ENCODE results near the gene KLHL21. TPM values are rescaled to one million over a fixed set of nuclear protein-coding genes. Genes with fewer than 3 reads are reported as not detected.

KLHL21 gene
- total RNA-seq, 1 experiment from 2014 or later, result 12.2 TPM

DNA sequence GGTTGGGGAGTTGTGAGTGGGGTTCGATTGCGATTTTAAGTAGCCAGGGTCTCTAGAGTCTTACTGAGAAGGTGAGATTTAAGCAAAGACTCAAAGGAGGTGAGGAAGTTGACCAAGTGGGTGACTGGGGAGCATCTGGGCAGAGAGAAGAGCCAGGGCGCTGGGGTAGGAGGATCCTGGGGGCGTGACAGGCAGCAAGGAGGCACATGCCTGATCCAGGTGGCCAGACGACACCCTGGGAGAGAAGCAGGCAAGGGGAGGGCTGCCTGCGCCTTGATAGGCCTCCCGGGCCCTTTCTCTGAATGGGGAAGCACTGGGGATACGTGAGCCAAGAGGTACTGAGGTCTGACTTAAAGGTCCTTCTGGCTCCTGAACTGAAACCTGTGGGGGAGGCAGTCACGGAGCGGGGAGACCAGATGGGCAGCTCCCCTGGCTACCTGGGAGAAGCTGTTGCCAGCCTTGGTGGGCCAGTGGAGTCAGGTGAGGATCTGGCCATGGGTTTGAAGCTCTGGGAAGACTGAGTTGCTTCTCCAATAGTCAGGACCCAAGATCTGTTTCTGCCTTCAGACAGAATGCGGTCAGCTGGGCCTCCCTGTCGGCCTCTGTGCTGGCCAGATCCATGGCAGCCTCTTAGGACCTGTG lies 17.5 kb downstream of the KLHL21 start:
- Histone ChIP-seq H3K9ac (ENCODE audit: low read length) (no peak overlapping the region), H3K27ac (ENCODE audit: low read length) (no peak overlapping the region), H2AFZ (ENCODE audit: low read length) (no peak overlapping the region), H3K4me2 (ENCODE audit: low read depth, low read length, poor library complexity, severe bottlenecking) (no peak overlapping the region), H3K36me3 (ENCODE audit: insufficient read depth, low read length) (peaks cover 9% of the 10 kb centered on the region), H3K4me3 (ENCODE audit: low read length) (no peak overlapping the region), H3K4me1 (ENCODE audit: low read length) (peaks cover 32% of the 10 kb centered on the region), H4K20me1 (ENCODE audit: insufficient read depth, low read depth, low read length) (peaks cover 19% of the 10 kb centered on the region), H3K9me3 (ENCODE audit: low read length) (no peaks in the 10 kb centered on the region), H3K27me3 (ENCODE audit: low read length) (no peaks in the 10 kb centered on the region), H3K9me2 (replicated peaks; ENCODE audit: insufficient read depth, low read length) (no peaks in the 10 kb centered on the region), H3K79me2 (ENCODE audit: low read length) (peaks cover 28% of the 10 kb centered on the region)
- DNase-seq, result peak; percentile 41

- H3K9me3 ChIP-seq (ENCODE audit: low read length), result no peaks in the 10 kb centered on the region
- H2AFZ ChIP-seq (ENCODE audit: low read length), result no peak overlapping the region
- peaks cover 14% of the 10 kb centered on the region for H4K20me1 ChIP-seq (ENCODE audit: insufficient read depth, low read depth, low read length)
- H3K4me1 ChIP-seq (ENCODE audit: low read length), result peaks cover 35% of the 10 kb centered on the region
- H3K27ac ChIP-seq (ENCODE audit: low read length), result no peak overlapping the region
- no peak overlapping the region for H3K4me3 ChIP-seq (ENCODE audit: low read length)
- H3K27me3 ChIP-seq (ENCODE audit: low read length), result no peaks in the 10 kb centered on the region
- no peak overlapping the region for H3K4me2 ChIP-seq (ENCODE audit: low read depth, low read length, poor library complexity, severe bottlenecking)
- H3K79me2 ChIP-seq (ENCODE audit: low read length), result peaks cover 32% of the 10 kb centered on the region
- no peak overlapping the region for H3K9ac ChIP-seq (ENCODE audit: low read length)
- H3K9me2 ChIP-seq (replicated peaks; ENCODE audit: insufficient read depth, low read length), result no peaks in the 10 kb centered on the region
- H3K36me3 ChIP-seq (ENCODE audit: insufficient read depth, low read length), result peaks cover 7% of the 10 kb centered on the region; the same call in 1 of the 2 replicates
- DNase-seq, result no peak
Measured at GRCh38 chr1:6584126-6585080, 18.3 kb downstream of the KLHL21 start.

DNA sequence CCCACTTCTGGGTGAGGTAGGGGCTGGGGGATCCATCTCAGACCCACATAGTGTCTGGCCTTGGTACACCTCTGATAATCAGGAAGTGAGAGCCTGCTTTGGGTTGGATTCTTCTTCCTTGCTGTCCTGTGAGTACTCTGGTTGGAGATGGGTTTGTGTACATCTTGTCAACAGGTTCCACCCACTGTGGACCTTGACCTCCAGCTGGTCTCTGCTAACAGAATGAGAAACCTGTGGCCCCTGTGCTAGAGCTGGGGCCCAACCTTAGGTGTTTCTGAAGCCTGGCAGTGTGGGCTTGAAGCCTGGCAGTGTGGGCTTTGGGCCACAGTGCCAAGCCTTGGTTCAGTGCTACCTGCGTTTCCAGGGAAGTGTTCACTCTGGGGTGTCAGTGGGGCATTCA lies 20.3 kb downstream of the KLHL21 start:
- no peak overlapping the region for H3K9ac ChIP-seq (ENCODE audit: low read length)
- H3K9me2 ChIP-seq (replicated peaks; ENCODE audit: insufficient read depth, low read length), result no peaks in the 10 kb centered on the region
- H3K27ac ChIP-seq (ENCODE audit: low read length), result no peak overlapping the region
- H3K4me1 ChIP-seq (ENCODE audit: low read length), result peaks cover 38% of the 10 kb centered on the region
- no peaks in the 10 kb centered on the region for H3K27me3 ChIP-seq (ENCODE audit: low read length)
- peaks cover 9% of the 10 kb centered on the region for H4K20me1 ChIP-seq (ENCODE audit: insufficient read depth, low read depth, low read length)
- no peaks in the 10 kb centered on the region for H3K36me3 ChIP-seq (ENCODE audit: insufficient read depth, low read length)
- no peak overlapping the region for H3K4me3 ChIP-seq (ENCODE audit: low read length)
- no peak overlapping the region for H2AFZ ChIP-seq (ENCODE audit: low read length)
- H3K4me2 ChIP-seq (ENCODE audit: low read depth, low read length, poor library complexity, severe bottlenecking), result peak overlapping the region; percentile 81
- peaks cover 32% of the 10 kb centered on the region for H3K79me2 ChIP-seq (ENCODE audit: low read length)
- H3K9me3 ChIP-seq (ENCODE audit: low read length), result no peaks in the 10 kb centered on the region
- no peak for DNase-seq

- Histone ChIP-seq H4K20me1 (ENCODE audit: insufficient read depth, low read depth, low read length) (peaks cover 9% of the 10 kb centered on the region), H3K4me3 (ENCODE audit: low read length) (peak overlapping the region; percentile 88; the same call in 1 of the 2 replicates), H3K4me1 (ENCODE audit: low read length) (peaks cover 32% of the 10 kb centered on the region)
Measured at GRCh38 chr1:6581561-6582305, 20.9 kb downstream of the KLHL21 start.

DNA sequence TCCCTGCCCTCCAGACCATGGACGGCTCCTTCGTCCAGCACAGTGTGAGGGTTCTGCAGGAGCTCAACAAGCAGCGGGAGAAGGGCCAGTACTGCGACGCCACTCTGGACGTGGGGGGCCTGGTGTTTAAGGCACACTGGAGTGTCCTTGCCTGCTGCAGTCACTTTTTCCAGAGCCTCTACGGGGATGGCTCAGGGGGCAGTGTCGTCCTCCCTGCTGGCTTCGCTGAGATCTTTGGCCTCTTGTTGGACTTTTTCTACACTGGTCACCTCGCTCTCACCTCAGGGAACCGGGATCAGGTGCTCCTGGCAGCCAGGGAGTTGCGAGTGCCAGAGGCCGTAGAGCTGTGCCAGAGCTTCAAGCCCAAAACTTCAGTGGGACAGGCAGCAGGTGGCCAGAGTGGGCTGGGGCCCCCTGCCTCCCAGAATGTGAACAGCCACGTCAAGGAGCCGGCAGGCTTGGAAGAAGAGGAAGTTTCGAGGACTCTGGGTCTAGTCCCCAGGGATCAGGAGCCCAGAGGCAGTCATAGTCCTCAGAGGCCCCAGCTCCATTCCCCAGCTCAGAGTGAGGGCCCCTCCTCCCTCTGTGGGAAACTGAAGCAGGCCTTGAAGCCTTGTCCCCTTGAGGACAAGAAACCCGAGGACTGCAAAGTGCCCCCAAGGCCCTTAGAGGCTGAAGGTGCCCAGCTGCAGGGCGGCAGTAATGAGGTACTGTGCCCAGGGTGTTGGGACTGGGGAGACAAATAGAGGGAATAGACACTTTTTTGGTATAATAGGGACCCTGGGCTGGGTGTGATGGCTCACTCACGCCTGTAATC lies 21.9 kb downstream of the KLHL21 start:
- Histone ChIP-seq H3K4me1 (ENCODE audit: low read length) (peaks cover 29% of the 10 kb centered on the region), H3K4me3 (ENCODE audit: low read length) (peak overlapping the region; percentile 88), H3K27me3 (ENCODE audit: low read length) (no peaks in the 10 kb centered on the region), H2AFZ (ENCODE audit: low read length) (0 out of 2 replicates have a peak overlapping the region, but pooled peaks have one; percentile 2), H3K9ac (ENCODE audit: low read length) (peak overlapping the region; percentile 84), H4K20me1 (ENCODE audit: insufficient read depth, low read depth, low read length) (peaks cover 9% of the 10 kb centered on the region), H3K9me2 (replicated peaks; ENCODE audit: insufficient read depth, low read length) (no peaks in the 10 kb centered on the region), H3K9me3 (ENCODE audit: low read length) (no peaks in the 10 kb centered on the region), H3K27ac (ENCODE audit: low read length) (peak overlapping the region; percentile 49; the same call in 1 of the 2 replicates), H3K4me2 (ENCODE audit: low read depth, low read length, poor library complexity, severe bottlenecking) (peak overlapping the region; percentile 81), H3K79me2 (ENCODE audit: low read length) (peaks cover 32% of the 10 kb centered on the region), H3K36me3 (ENCODE audit: insufficient read depth, low read length) (no peaks in the 10 kb centered on the region)
- peak; percentile 61 for DNase-seq

More at GRCh38 chr1:6581561-6582305, 20.9 kb downstream of the KLHL21 start:
- Histone ChIP-seq H3K36me3 (ENCODE audit: insufficient read depth, low read length) (no peaks in the 10 kb centered on the region), H3K27me3 (ENCODE audit: low read length) (no peaks in the 10 kb centered on the region), H3K27ac (ENCODE audit: low read length) (no peak overlapping the region), H3K79me2 (ENCODE audit: low read length) (peaks cover 32% of the 10 kb centered on the region), H3K9me3 (ENCODE audit: low read length) (no peaks in the 10 kb centered on the region), H3K9me2 (replicated peaks; ENCODE audit: insufficient read depth, low read length) (no peaks in the 10 kb centered on the region), H2AFZ (ENCODE audit: low read length) (no peak overlapping the region), H3K9ac (ENCODE audit: low read length) (0 out of 2 replicates have a peak overlapping the region, but pooled peaks have one; percentile 84), H3K4me2 (ENCODE audit: low read depth, low read length, poor library complexity, severe bottlenecking) (peak overlapping the region; percentile 81)
- DNase-seq, result no peak

GRCh38 chr1:6580119-6580592 lies 22.5 kb downstream of the KLHL21 start:
- H3K4me3 ChIP-seq (ENCODE audit: low read length), result peak overlapping the region; percentile 88

DNA sequence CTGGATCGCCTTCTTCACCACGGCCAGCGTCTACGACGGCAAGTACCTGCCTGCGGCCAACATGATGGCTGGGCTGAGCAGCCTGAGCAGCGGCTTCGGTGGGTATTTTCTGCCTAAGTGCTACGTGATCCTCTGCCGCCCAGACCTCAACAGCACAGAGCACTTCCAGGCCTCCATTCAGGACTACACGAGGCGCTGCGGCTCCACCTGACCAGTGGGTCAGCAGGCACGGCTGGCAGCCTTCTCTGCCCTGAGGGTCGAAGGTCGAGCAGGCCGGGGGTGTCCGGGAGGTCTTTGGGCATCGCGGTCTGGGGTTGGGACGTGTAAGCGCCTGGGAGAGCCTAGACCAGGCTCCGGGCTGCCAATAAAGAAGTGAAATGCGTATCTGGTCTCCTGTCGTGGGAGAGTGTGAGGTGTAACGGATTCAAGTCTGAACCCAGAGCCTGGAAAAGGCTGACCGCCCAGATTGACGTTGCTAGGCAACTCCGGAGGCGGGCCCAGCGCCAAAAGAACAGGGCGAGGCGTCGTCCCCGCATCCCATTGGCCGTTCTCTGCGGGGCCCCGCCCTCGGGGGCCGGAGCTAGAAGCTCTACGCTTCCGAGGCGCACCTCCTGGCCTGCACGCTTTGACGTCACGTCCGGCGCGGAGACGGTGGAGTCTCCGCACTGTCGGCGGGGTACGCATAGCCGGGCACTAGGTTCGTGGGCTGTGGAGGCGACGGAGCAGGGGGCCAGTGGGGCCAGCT lies 23.1 kb downstream of the KLHL21 start, which contains the start of gene ZBTB48:
ZBTB48 (plus strand) TSS at position 621 of the 745 bp plus-strand sequence. CDS start 616 bp downstream, outside the sequence.
- H3K9me2 ChIP-seq (replicated peaks; ENCODE audit: insufficient read depth, low read length), result no peaks in the 10 kb centered on the region
- peaks cover 32% of the 10 kb centered on the region for H3K79me2 ChIP-seq (ENCODE audit: low read length)
- peak within 1 kb of the TSS; percentile 84 for H3K9ac ChIP-seq (ENCODE audit: low read length)
- peak within 1 kb of the TSS; percentile 49; the same call in 1 of the 2 replicates for H3K27ac ChIP-seq (ENCODE audit: low read length)
- H3K4me2 ChIP-seq (ENCODE audit: low read depth, low read length, poor library complexity, severe bottlenecking), result peak within 1 kb of the TSS; percentile 84
- no peaks in the 10 kb centered on the region for H3K27me3 ChIP-seq (ENCODE audit: low read length)
- DNase-seq, result peak; percentile 99
- H4K20me1 ChIP-seq (ENCODE audit: insufficient read depth, low read depth, low read length), result peaks cover 9% of the 10 kb centered on the region
- H3K9me3 ChIP-seq (ENCODE audit: low read length), result no peaks in the 10 kb centered on the region
- H3K4me1 ChIP-seq (ENCODE audit: low read length), result peaks cover 29% of the 10 kb centered on the region
- H2AFZ ChIP-seq (ENCODE audit: low read length), result peak within 1 kb of the TSS; percentile 92
- H3K36me3 ChIP-seq (ENCODE audit: insufficient read depth, low read length), result no peaks in the 10 kb centered on the region
- H3K4me3 ChIP-seq (ENCODE audit: low read length), result peak within 1 kb of the TSS; percentile 88

More at GRCh38 chr1:6580119-6580592, 22.5 kb downstream of the KLHL21 start:
- Histone ChIP-seq H3K9me2 (replicated peaks; ENCODE audit: insufficient read depth, low read length) (no peaks in the 10 kb centered on the region), H3K4me1 (ENCODE audit: low read length) (peaks cover 29% of the 10 kb centered on the region), H3K4me2 (ENCODE audit: low read depth, low read length, poor library complexity, severe bottlenecking) (peak overlapping the region; percentile 81), H3K36me3 (ENCODE audit: insufficient read depth, low read length) (no peaks in the 10 kb centered on the region), H3K27ac (ENCODE audit: low read length) (peak overlapping the region; percentile 49; the same call in 1 of the 2 replicates), H3K9me3 (ENCODE audit: low read length) (no peaks in the 10 kb centered on the region), H3K27me3 (ENCODE audit: low read length) (no peaks in the 10 kb centered on the region), H3K9ac (ENCODE audit: low read length) (peak overlapping the region; percentile 84), H4K20me1 (ENCODE audit: insufficient read depth, low read depth, low read length) (peaks cover 9% of the 10 kb centered on the region), H2AFZ (ENCODE audit: low read length) (0 out of 2 replicates have a peak overlapping the region, but pooled peaks have one; percentile 2), H3K79me2 (ENCODE audit: low read length) (peaks cover 32% of the 10 kb centered on the region)
- DNase-seq, result peak; percentile 85

Measured in Karpas-422 (cell line).